ENCODE results near the gene CIITA.

CIITA gene

DNA sequence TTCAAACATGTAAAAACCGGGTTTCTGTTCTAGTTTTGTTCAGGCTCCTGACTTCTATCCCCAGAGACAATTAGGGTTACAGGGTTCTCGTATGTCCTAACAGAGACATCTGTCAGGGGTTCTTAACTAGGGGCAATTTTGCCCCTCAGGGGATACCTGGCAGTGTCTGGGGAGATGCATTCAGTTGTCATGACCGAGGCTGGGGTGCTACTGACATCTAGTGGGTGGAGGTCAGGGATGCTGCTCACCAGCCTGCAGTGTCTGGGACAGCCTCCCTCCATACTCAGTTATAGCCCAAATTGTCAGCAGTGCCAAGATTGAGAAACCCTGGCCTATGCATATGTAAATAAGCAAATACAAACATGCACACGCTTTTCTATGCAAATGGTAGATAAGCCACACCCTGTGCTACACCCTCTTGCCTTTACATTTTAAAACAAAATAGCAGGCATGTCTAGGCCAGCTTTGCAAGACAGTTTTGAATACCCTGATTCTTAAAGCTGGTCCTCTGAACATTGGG, 104.8 kb downstream of the CIITA start:
- no peak for DNase-seq

DNA sequence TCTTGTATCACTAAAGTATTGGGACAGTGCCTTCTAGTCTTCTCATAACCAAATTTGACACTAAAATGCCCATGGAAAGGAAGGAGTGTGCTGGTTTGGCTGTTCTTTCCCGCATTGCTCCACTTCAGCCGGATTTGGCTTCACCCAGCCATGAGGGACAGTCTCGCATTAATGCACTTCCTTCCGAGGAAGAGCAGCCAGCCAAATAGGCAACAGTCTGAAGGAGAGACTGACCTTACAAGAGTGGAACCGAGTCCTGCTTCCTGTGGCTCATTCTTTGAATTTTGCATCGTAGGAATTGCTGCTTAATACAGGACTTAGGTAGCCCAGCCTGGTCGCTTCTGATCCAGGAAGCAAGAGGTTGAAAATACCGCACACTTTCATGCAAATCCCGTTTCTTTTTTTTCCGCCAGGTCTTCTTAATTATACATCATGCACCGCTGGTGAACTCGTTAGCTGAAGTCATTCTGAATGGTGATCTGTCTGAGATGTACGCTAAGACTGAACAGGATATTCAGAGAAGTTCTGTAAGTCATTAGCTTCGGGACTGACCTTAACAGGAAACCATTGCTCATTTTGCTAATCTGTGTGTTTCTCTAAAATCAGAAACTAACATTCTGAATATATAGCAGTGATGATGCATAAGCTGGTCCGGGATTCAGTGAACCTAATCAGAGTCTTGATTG, 105.6 kb downstream of the CIITA start:
- peak; percentile 44 for DNase-seq

DNA sequence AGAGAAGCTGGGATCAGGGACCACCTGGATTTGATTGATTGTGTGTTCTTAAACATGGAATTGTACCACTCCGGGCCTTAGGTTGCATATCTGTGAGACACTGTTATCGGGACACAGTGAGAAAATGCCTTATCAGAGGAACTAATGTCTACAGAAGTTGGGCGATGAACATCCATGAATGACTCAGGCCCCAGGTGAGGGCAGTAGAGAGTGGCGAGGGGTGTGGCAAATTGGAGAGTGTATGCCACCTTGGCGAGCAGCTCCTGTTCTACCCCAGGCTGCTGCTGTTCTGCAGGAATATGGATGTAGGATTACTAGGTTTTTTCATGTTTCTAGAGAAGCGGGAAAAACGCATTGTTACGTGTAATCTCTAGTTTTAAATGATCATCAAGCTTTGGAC, 106.2 kb downstream of the CIITA start:
- DNase-seq, result no peak

DNA sequence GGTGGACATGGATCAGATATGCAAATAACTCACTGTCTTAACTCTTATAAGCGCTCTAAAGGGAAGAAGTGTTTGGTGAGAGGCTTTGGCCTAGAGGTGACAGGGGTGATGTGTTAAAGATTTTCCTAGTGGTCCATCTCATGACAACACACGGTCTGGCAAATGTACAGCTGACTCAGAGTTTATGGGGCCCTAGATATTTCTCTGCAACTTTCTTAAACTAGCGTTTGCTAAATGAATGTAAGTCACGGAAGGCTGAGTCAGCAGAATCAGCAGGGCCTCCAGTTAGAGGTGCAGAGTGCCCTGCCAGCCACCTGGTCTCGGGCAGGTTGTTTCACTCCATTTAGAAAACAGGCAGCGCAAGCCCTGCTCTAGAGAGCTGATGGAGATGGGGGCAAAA, 107.5 kb downstream of the CIITA start:
- peak; percentile 68 for DNase-seq
